ENCODE results near the gene IGF2BP1. TPM values are rescaled to one million over a fixed set of nuclear protein-coding genes. Genes with fewer than 3 reads are reported as not detected.

Gene IGF2BP1
- total and polyA plus RNA-seq, 2 donors (not counting 1 experiment from before 2014, with no cell fraction given) = under 0.01 to 1.1 TPM

DNA sequence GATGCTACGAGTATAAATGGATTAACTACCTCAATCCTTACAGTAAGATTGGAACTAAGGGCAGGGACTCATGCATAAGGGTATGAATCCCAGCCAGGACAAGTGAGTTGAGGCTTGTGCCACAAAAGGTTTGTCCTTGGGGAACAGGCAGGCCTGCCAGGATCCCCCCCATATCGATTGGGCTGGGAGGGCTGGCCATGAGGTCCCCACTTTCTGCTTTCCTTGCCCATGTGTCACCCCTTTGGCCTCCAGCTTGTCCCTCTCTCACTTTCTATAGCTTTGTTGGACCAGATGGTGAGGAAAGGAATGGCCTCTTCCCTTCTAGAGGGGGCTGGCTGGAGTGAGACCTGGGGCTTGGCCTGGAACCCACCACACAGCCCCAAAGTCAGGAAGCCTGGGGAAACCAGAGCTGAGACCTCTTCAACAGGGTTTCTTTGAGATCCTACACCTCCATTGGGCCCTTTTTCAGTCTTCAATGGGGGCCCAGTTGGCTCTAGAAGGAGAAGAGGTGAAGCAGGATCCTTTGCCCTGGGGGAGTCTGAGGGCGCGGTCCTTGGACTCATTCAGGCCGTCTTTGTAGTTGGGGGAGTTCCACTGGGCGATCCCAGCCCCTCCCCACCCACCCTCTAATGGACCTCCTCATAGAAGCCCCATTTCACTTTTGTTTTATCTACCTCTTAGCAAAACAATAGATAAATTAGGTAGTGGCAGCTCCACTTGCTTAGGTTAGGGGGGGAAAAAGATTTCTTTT, 57.3 kb downstream of the IGF2BP1 start:
- no peak for DNase-seq (ENCODE audit: low read depth in 2 of 2)
- H3K27ac ChIP-seq (ENCODE audit: insufficient read depth, low read length) = no peak overlapping the region
- no peak for TF ChIP-seq EZH2 (IDR thresholded peaks at IDR 0.05; ENCODE audit: low read length, missing control alignments)
- TF ChIP-seq, protein P1, sequence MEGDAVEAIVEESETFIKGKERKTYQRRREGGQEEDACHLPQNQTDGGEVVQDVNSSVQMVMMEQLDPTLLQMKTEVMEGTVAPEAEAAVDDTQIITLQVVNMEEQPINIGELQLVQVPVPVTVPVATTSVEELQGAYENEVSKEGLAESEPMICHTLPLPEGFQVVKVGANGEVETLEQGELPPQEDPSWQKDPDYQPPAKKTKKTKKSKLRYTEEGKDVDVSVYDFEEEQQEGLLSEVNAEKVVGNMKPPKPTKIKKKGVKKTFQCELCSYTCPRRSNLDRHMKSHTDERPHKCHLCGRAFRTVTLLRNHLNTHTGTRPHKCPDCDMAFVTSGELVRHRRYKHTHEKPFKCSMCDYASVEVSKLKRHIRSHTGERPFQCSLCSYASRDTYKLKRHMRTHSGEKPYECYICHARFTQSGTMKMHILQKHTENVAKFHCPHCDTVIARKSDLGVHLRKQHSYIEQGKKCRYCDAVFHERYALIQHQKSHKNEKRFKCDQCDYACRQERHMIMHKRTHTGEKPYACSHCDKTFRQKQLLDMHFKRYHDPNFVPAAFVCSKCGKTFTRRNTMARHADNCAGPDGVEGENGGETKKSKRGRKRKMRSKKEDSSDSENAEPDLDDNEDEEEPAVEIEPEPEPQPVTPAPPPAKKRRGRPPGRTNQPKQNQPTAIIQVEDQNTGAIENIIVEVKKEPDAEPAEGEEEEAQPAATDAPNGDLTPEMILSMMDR (conservative IDR thresholded peaks at IDR 0.05 in 1 of 2, IDR thresholded peaks at IDR 0.05 in 1 of 2; ENCODE audit: low read depth in 1 of 2, low read length in 2 of 2) = no peak

DNA sequence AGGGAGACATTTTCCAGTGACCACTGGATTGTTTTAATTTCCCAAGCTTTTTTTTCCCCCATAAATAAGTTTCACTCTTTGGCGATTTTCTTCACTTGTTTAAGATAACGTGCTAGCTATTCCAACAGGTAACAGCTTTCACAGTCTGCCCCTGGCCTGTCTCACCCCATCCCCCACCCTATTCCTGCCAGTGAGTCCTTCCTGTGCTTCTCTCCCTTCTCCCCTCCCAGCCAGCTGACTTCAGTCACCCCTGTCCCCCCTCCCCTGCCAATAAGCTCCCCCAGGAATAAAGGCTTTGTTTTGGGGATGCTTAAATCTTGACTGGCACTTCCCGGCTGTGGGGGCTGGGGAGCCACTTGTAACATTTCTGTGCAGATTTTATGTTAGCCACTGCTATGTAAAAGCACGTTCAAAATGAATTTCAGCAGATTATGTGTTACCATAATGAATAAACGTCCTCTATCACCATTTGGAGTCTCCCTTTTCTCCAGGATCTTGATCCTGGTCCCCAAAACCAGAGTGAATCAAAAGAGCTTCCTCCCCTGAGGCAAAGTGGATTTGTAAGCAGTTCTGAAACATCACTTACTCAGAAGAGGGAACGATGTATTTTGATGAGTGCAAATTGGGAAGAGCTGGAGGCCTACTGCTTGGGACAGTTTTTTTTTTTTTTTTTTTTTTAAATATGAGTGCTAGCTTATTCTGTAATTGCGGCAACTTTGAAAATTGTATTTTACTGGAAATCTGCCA, 58.2 kb downstream of the IGF2BP1 start:
- no peak overlapping the region for H3K4me3 ChIP-seq (replicated peaks in 1 of 4; ENCODE audit: control extremely low read depth in 1 of 4, insufficient read depth in 1 of 4, low read depth in 3 of 4, low read length in 4 of 4)
- no peak overlapping the region for H3K9ac ChIP-seq (ENCODE audit: insufficient read depth, low read length)
- no peaks in the 10 kb centered on the region for H3K4me1 ChIP-seq (ENCODE audit: control insufficient read depth, extremely low read depth, insufficient read depth, low read length)
- no peaks in the 10 kb centered on the region for H3K9me3 ChIP-seq (ENCODE audit: control insufficient read depth, insufficient read depth, low read depth, low read length)
- TF ChIP-seq, protein P1 (conservative IDR thresholded peaks at IDR 0.05 in 1 of 2, IDR thresholded peaks at IDR 0.05 in 1 of 2; ENCODE audit: low read depth in 1 of 2, low read length in 2 of 2) = no peak
- no peak for TF ChIP-seq EZH2 (IDR thresholded peaks at IDR 0.05; ENCODE audit: low read length, missing control alignments)
- no peak for DNase-seq (ENCODE audit: low read depth in 2 of 2)
- H3K79me2 ChIP-seq (ENCODE audit: control insufficient read depth, insufficient read depth, low read length) = no peaks in the 10 kb centered on the region
- no peak overlapping the region for H2AFZ ChIP-seq (ENCODE audit: low read length)
- no peak overlapping the region for H3K4me2 ChIP-seq (ENCODE audit: extremely low read depth, insufficient read depth, low read length)
- no peaks in the 10 kb centered on the region for H4K20me1 ChIP-seq (ENCODE audit: control insufficient read depth, extremely low read depth, insufficient read depth, low read length)
- no peak overlapping the region for H3K27ac ChIP-seq (ENCODE audit: insufficient read depth, low read length)
- no peaks in the 10 kb centered on the region for H3K36me3 ChIP-seq (ENCODE audit: control insufficient read depth, insufficient read depth, low read length)
- peaks cover 4% of the 10 kb centered on the region for H3K27me3 ChIP-seq (ENCODE audit: control insufficient read depth, insufficient read depth, low read length)

More for the DNA sequence above, 57.3 kb downstream of the IGF2BP1 start:
- H2AFZ ChIP-seq (ENCODE audit: low read length) = no peak overlapping the region
- no peak overlapping the region for H3K9ac ChIP-seq (ENCODE audit: insufficient read depth, low read length)
- H3K79me2 ChIP-seq (ENCODE audit: control insufficient read depth, insufficient read depth, low read length) = no peaks in the 10 kb centered on the region
- peaks cover 4% of the 10 kb centered on the region for H3K27me3 ChIP-seq (ENCODE audit: control insufficient read depth, insufficient read depth, low read length)
- H3K4me1 ChIP-seq (ENCODE audit: control insufficient read depth, extremely low read depth, insufficient read depth, low read length) = no peaks in the 10 kb centered on the region
- H4K20me1 ChIP-seq (ENCODE audit: control insufficient read depth, extremely low read depth, insufficient read depth, low read length) = no peaks in the 10 kb centered on the region
- no peak overlapping the region for H3K4me2 ChIP-seq (ENCODE audit: extremely low read depth, insufficient read depth, low read length)
- H3K4me3 ChIP-seq (replicated peaks in 1 of 4; ENCODE audit: control extremely low read depth in 1 of 4, insufficient read depth in 1 of 4, low read depth in 3 of 4, low read length in 4 of 4) = no peak overlapping the region
- no peaks in the 10 kb centered on the region for H3K36me3 ChIP-seq (ENCODE audit: control insufficient read depth, insufficient read depth, low read length)
- H3K9me3 ChIP-seq (ENCODE audit: control insufficient read depth, insufficient read depth, low read depth, low read length) = no peaks in the 10 kb centered on the region

DNA sequence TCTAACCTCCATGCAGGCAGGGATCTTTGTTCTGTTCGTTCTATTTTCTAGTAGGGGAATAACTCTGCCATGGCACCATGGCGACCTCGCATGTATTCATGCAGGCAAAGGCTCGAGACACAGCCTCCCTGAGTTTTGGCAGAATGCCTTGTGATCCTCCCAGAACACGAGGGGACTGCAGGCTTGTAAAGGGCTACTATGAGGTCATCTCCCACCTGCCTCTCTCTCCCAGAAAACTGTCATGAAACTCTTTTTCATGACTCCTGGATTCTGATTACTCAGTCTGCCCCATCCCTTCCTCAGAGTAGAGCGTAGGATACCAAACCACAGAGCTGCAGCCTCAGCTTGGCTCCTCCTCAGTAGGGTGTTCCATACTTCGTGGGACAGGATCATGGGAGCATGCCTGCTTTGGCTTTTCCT, 64.3 kb downstream of the IGF2BP1 start:
- Histone ChIP-seq H3K4me3 (replicated peaks in 1 of 4; ENCODE audit: control extremely low read depth in 1 of 4, insufficient read depth in 1 of 4, low read depth in 3 of 4, low read length in 4 of 4) (no peak overlapping the region), H3K9ac (ENCODE audit: insufficient read depth, low read length) (no peak overlapping the region), H3K27ac (ENCODE audit: insufficient read depth, low read length) (no peak overlapping the region), H3K79me2 (ENCODE audit: control insufficient read depth, insufficient read depth, low read length) (no peaks in the 10 kb centered on the region), H3K36me3 (ENCODE audit: control insufficient read depth, insufficient read depth, low read length) (no peaks in the 10 kb centered on the region), H4K20me1 (ENCODE audit: control insufficient read depth, extremely low read depth, insufficient read depth, low read length) (no peaks in the 10 kb centered on the region), H2AFZ (ENCODE audit: low read length) (no peak overlapping the region), H3K4me1 (ENCODE audit: control insufficient read depth, extremely low read depth, insufficient read depth, low read length) (no peaks in the 10 kb centered on the region), H3K4me2 (ENCODE audit: extremely low read depth, insufficient read depth, low read length) (no peak overlapping the region), H3K9me3 (ENCODE audit: control insufficient read depth, insufficient read depth, low read depth, low read length) (no peaks in the 10 kb centered on the region), H3K27me3 (ENCODE audit: control insufficient read depth, insufficient read depth, low read length) (peaks cover 4% of the 10 kb centered on the region)
- no peak for TF ChIP-seq EZH2 (IDR thresholded peaks at IDR 0.05; ENCODE audit: low read length, missing control alignments)
- TF ChIP-seq, protein P1 (conservative IDR thresholded peaks at IDR 0.05 in 1 of 2, IDR thresholded peaks at IDR 0.05 in 1 of 2; ENCODE audit: low read depth in 1 of 2, low read length in 2 of 2) = no peak
- DNase-seq (ENCODE audit: low read depth in 2 of 2) = peak in 1 of 2 donors; percentile 52
